Measurements from ENCODE around the gene TFF3.

The TFF3 gene

DNA sequence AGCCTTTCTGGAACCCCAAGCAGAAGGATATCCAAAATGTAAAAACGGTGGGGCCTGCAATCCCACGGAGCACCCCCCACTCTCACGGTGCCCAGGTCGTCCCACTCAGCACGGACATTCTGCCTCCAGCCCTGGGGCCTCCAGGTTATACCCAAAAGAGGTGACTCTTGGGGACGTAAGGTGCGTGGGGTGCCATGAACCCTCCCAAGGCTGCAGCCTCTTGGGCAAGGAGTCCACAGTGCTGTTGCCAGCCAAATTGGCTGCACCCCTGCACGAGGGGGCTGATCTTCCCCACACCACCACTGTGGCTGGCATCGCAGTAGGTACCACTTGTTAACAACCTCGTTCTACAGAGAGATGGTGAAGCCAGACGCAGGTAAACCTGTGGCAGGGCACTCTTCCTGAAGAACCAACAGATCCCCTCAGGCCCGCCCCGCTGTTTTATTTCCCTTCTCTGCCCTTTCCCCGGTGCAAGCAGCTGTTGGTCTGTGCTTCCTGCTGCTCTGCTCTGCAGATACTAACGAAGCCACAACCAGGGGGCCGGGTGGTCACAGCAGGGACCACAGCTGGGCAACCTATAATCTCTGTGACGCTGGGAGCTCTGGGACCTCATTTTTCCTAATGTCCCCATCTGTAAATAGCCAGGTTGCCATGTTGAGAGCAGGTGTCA lies 8.7 kb downstream of the TFF3 start:
- H3K4me3 ChIP-seq (ENCODE audit: low read length, poor library complexity, severe bottlenecking) = peak overlapping the region; percentile 45
- no peaks in the 10 kb centered on the region for H3F3A ChIP-seq (ENCODE audit: low read depth)
- no peaks in the 10 kb centered on the region for H3K9me2 ChIP-seq (replicated peaks; ENCODE audit: low read depth, low read length)
- H3K4me2 ChIP-seq (ENCODE audit: low read depth, low read length, poor library complexity, severe bottlenecking) = peak overlapping the region; percentile 73
- H2AFZ ChIP-seq (ENCODE audit: low read length) = no peak overlapping the region
- no peaks in the 10 kb centered on the region for H3K27me3 ChIP-seq (ENCODE audit: insufficient read depth, low read length, poor library complexity, severe bottlenecking)
- peaks cover 86% of the 10 kb centered on the region for H3K4me1 ChIP-seq (ENCODE audit: insufficient read depth, low read length, poor library complexity, severe bottlenecking)
- peak overlapping the region; percentile 72 for H3K9ac ChIP-seq (ENCODE audit: low read depth, low read length, poor library complexity, severe bottlenecking)
- no peaks in the 10 kb centered on the region for H3K36me3 ChIP-seq (ENCODE audit: insufficient read depth, low read length)
- peaks cover 11% of the 10 kb centered on the region; the same call in 1 of the 2 replicates for H3K79me2 ChIP-seq (ENCODE audit: insufficient read depth, low read length)
- TF ChIP-seq CTCF (conservative IDR thresholded peaks at IDR 0.05; ENCODE audit: low read length) (no peak), EZH2phosphoT487 (IDR thresholded peaks at IDR 0.05; ENCODE audit: borderline replicate concordance) (no peak)
- no peaks in the 10 kb centered on the region for H4K20me1 ChIP-seq (ENCODE audit: insufficient read depth, low read length, poor library complexity, severe bottlenecking)
- no peaks in the 10 kb centered on the region for H3K9me3 ChIP-seq (ENCODE audit: insufficient read depth, low read depth, low read length)

- H3K27me3 ChIP-seq (ENCODE audit: insufficient read depth, low read length, poor library complexity, severe bottlenecking) = no peaks in the 10 kb centered on the region
- no peaks in the 10 kb centered on the region for H3K36me3 ChIP-seq (ENCODE audit: insufficient read depth, low read length)
- H3K4me2 ChIP-seq (ENCODE audit: low read depth, low read length, poor library complexity, severe bottlenecking) = peak overlapping the region; percentile 73
- no peaks in the 10 kb centered on the region for H4K20me1 ChIP-seq (ENCODE audit: insufficient read depth, low read length, poor library complexity, severe bottlenecking)
- no peak overlapping the region for H2AFZ ChIP-seq (ENCODE audit: low read length)
- H3K9ac ChIP-seq (ENCODE audit: low read depth, low read length, poor library complexity, severe bottlenecking) = peak overlapping the region; percentile 72
- no peak for TF ChIP-seq EZH2phosphoT487 (IDR thresholded peaks at IDR 0.05; ENCODE audit: borderline replicate concordance)
- no peak for TF ChIP-seq CTCF (conservative IDR thresholded peaks at IDR 0.05; ENCODE audit: low read length)
- H3K9me3 ChIP-seq (ENCODE audit: insufficient read depth, low read depth, low read length) = no peaks in the 10 kb centered on the region
- peaks cover 84% of the 10 kb centered on the region for H3K4me1 ChIP-seq (ENCODE audit: insufficient read depth, low read length, poor library complexity, severe bottlenecking)
- no peaks in the 10 kb centered on the region for H3F3A ChIP-seq (ENCODE audit: low read depth)
- no peaks in the 10 kb centered on the region for H3K9me2 ChIP-seq (replicated peaks; ENCODE audit: low read depth, low read length)
- peaks cover 11% of the 10 kb centered on the region; the same call in 1 of the 2 replicates for H3K79me2 ChIP-seq (ENCODE audit: insufficient read depth, low read length)
- peak overlapping the region; percentile 45 for H3K4me3 ChIP-seq (ENCODE audit: low read length, poor library complexity, severe bottlenecking)
Observed at GRCh38 chr21:42305707-42306147, 9.5 kb downstream of the TFF3 start.

DNA sequence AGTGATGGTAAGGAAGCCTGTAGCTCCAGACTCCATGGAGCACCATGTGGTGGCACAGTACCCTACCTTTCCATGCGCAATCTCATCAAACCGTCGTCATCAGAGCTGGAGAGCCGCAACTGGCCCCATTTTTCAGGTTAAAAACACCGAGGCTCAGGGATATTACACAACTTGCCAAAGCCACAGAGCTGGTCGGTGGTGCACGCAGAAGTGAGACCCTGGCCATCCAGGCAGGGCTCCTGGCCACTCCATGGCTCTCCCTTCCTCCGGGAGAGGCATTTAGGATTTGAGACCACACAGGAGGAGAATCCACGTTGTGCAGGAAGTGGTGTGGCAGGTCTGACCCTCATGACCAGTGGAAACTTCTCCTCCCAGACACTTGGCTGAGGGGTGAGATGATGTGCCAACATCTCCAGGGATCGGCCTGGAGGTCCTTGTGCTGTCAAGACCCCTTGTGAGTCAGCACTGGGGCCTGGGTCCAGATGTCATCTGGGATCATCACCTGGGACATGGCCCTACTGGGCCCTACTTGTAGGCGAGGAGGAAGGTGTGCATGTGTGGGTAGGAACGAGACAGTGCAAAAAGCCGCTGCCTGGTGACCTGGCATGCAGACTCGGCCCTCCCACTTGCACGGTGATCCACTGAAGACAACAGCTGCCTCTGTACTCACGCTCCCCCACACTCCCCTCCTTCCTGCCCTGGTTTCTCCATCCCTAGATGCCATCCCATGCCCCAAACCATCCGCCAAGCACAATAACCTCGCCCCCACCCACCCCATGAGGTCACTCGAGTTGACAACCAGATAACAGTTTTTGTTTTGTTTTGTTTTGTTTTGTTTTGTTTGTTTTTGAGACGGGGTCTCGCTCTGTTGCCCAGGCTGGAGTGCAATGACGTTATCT lies 10.4 kb downstream of the TFF3 start:
- H3K27me3 ChIP-seq (ENCODE audit: insufficient read depth, low read length, poor library complexity, severe bottlenecking) = no peaks in the 10 kb centered on the region
- H3K9me2 ChIP-seq (replicated peaks; ENCODE audit: low read depth, low read length) = no peaks in the 10 kb centered on the region

More for the DNA sequence above, 10.4 kb downstream of the TFF3 start:
- Histone ChIP-seq H3K79me2 (ENCODE audit: insufficient read depth, low read length) (peaks cover 11% of the 10 kb centered on the region; the same call in 1 of the 2 replicates), H3K9ac (ENCODE audit: low read depth, low read length, poor library complexity, severe bottlenecking) (no peak overlapping the region), H2AFZ (ENCODE audit: low read length) (no peak overlapping the region), H3K9me3 (ENCODE audit: insufficient read depth, low read depth, low read length) (no peaks in the 10 kb centered on the region), H3K4me1 (ENCODE audit: insufficient read depth, low read length, poor library complexity, severe bottlenecking) (peaks cover 80% of the 10 kb centered on the region), H3K4me2 (ENCODE audit: low read depth, low read length, poor library complexity, severe bottlenecking) (no peak overlapping the region), H3K4me3 (ENCODE audit: low read length, poor library complexity, severe bottlenecking) (no peak overlapping the region), H3K36me3 (ENCODE audit: insufficient read depth, low read length) (no peaks in the 10 kb centered on the region), H3F3A (ENCODE audit: low read depth) (no peaks in the 10 kb centered on the region), H4K20me1 (ENCODE audit: insufficient read depth, low read length, poor library complexity, severe bottlenecking) (no peaks in the 10 kb centered on the region)
- TF ChIP-seq CTCF (conservative IDR thresholded peaks at IDR 0.05; ENCODE audit: low read length) = no peak
- TF ChIP-seq EZH2phosphoT487 (IDR thresholded peaks at IDR 0.05; ENCODE audit: borderline replicate concordance) = no peak
